Measurements from ENCODE around the gene PTMS. TPM values are rescaled to one million over a fixed set of nuclear protein-coding genes. Genes with fewer than 3 reads are reported as not detected.

Gene PTMS
- total RNA-seq, 1 experiment from 2014 or later: 422 TPM

DNA sequence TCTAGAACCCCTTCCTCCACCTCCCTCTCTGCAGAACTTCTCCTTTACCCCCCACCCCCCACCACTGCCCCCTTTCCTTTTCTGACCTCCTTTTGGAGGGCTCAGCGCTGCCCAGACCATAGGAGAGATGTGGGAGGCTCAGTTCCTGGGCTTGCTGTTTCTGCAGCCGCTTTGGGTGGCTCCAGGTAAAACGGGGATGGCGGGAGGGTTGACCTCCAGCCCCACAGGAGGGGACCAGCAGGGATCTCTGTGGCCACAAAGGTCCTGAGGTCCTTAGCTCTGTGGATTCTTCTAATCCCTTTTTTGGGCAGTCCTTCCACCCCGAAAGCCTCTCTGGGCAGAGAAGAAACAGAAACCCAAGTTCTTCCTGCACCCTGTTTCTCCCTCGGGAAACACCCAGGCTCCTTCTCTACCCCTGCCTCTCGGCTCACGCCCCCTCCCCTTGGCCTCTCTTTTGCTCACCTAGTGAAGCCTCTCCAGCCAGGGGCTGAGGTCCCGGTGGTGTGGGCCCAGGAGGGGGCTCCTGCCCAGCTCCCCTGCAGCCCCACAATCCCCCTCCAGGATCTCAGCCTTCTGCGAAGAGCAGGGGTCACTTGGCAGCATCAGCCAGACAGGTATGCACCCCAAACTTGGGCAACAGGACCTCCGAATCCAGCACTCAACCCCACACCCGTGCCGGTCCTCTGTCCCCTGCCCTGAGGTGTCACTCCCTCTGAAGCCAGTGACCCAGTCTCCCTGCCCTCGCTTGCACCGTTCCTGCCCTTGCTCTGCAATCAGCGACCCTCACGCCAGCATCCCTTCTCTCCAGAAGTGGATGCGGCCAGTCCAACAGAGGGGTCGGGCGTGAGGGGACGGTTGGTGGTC lies 6.8 kb downstream of the PTMS start:
- peaks cover 0 to 3% of the 10 kb centered on the region in 2 experiments; a peak in 2 of 5 replicates for H3K9me3 Mint-ChIP-seq
- Histone ChIP-seq H2AFZ (ENCODE audit: low read length) (no peak overlapping the region), H3K9ac (ENCODE audit: extremely low read depth, insufficient read length, low read length) (no peak overlapping the region), H2BK12ac (ENCODE audit: insufficient read length, low read depth, low read length) (no peak overlapping the region), H3K4me1 (ENCODE audit: insufficient read depth, low read length) (peaks cover 7% of the 10 kb centered on the region; the same call in 1 of the 2 replicates), H2BK20ac (ENCODE audit: low read depth, low read length, poor library complexity, severe bottlenecking) (no peak overlapping the region), H3K4ac (ENCODE audit: low read depth, low read length) (no peak overlapping the region), H3K4me2 (ENCODE audit: insufficient read depth, insufficient read length, low read length) (peak overlapping the region; percentile 13), H4K91ac (ENCODE audit: insufficient read length, low read depth, low read length) (no peak overlapping the region), H3K14ac (ENCODE audit: insufficient read depth, low read length) (no peak overlapping the region), H3K79me1 (ENCODE audit: insufficient read depth, low read depth, low read length, poor library complexity, severe bottlenecking) (no peaks in the 10 kb centered on the region), H3K23me2 (ENCODE audit: insufficient read length, low read depth, low read length, poor library complexity, severe bottlenecking) (peaks cover 20% of the 10 kb centered on the region), H3K79me2 (ENCODE audit: insufficient read depth, low read length) (peaks cover 4% of the 10 kb centered on the region; the same call in 1 of the 2 replicates), H3K56ac (ENCODE audit: insufficient read length, low read depth, low read length) (no peak overlapping the region), H3K18ac (ENCODE audit: insufficient read length, low read depth, low read length) (no peak overlapping the region), H2BK15ac (ENCODE audit: low read depth, low read length) (no peak overlapping the region), H3T11ph (ENCODE audit: low read length) (no peak overlapping the region), H3K27ac (ENCODE audit: insufficient read length, low read depth, low read length) (no peak overlapping the region), H3K9me3 (ENCODE audit: control insufficient read depth, low read depth, low read length) (no peaks in the 10 kb centered on the region), H3K27me3 (ENCODE audit: insufficient read depth, low read length) (peaks cover 5% of the 10 kb centered on the region; the same call in 1 of the 2 replicates), H4K20me1 (ENCODE audit: control insufficient read depth, insufficient read depth, insufficient read length) (no peaks in the 10 kb centered on the region), H3K23ac (ENCODE audit: insufficient read length, low read depth, low read length) (no peak overlapping the region), H2BK5ac (ENCODE audit: insufficient read length, low read length) (no peak overlapping the region), H2AK5ac (ENCODE audit: insufficient read length, low read length) (no peak overlapping the region), H4K5ac (ENCODE audit: insufficient read length, low read depth, low read length) (no peak overlapping the region), H4K8ac (replicated peaks; ENCODE audit: insufficient read length, low read depth, low read length) (no peak overlapping the region), H2BK120ac (ENCODE audit: low read depth, low read length, poor library complexity, severe bottlenecking) (no peak overlapping the region)
- peaks cover 23 to 48% (median 48%) of the 10 kb centered on the region in 3 experiments for H3K36me3 Mint-ChIP-seq (ENCODE audit: insufficient read depth in 1 of 3, low read depth in 3 of 3)
- no peak for DNase-seq
- H3K4me1 Mint-ChIP-seq: peaks cover 47 to 74% of the 10 kb centered on the region in 2 experiments
- peak overlapping the region; percentile 34 to 74 for H3K4me3 Mint-ChIP-seq
- H3K27ac Mint-ChIP-seq: peak overlapping the region in 2 of 3 experiments; percentile 53 to 65; a peak in 2 of 7 replicates
- WGBS (ENCODE audit: extremely low coverage, insufficient read length, low lambda C conversion rate): no CpG with 5 or more reads among the region's 21 CpGs
- no peak for TF ChIP-seq CTCF (conservative IDR thresholded peaks at IDR 0.05)
- H3K27me3 Mint-ChIP-seq (ENCODE audit: low read depth): peaks cover 40% of the 10 kb centered on the region
